Measurements from ENCODE around the gene EEF1AKMT2. TPM values are rescaled to one million over a fixed set of nuclear protein-coding genes. Genes with fewer than 3 reads are reported as not detected.

The EEF1AKMT2 gene
- total RNA-seq, 1 experiment from 2014 or later = 32.2 TPM

DNA sequence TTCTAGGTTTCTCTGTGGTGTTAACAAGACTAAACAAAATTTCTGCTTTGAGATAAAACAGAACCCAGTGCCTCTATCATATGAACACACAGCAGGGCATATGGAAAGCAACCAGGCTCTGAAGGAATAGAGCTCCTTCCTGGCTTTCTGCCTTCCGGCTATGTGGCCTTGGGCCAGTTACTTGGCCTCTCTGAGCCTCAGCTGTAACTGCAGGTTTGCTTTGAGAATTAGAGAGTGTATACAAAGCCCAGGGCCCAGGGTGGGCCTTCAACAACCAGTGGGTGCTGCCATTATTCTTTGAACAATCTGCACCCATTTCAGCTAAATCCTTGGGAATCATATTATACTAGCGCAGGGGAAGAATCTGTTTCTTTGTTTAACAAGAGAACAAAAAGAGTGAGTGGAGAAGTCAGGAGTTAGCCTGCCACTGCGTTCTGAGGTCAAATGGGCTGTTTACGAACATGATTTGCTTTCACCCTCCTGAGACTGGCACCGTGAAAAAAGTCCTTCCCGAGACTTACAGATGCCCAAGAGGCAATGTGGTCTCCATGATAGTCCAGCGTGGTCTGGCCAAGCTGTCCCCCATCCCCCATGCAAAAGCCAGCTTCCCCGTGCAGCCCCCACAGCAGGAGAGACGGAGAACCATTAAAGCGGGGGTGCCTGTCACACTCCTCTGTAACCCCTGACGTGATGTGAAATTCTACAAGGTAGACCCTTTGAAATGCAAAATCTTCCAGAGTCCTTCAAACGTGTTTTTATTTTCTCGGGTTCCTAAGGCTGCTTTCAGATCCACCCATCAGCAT lies 52.4 kb downstream of the EEF1AKMT2 start:
- Histone ChIP-seq H3K4me1 (ENCODE audit: insufficient read depth, low read length, poor library complexity, severe bottlenecking) (peaks cover 28% of the 10 kb centered on the region), H3K4me3 (ENCODE audit: low read depth, low read length, poor library complexity, severe bottlenecking) (no peak overlapping the region), H3K27me3 (replicated peaks; ENCODE audit: insufficient read depth, low read depth, low read length, poor library complexity) (no peaks in the 10 kb centered on the region), H3K27ac (ENCODE audit: low read depth, low read length, poor library complexity, severe bottlenecking) (no peak overlapping the region), H3K9me3 (ENCODE audit: low read depth, low read length, poor library complexity, severe bottlenecking) (no peaks in the 10 kb centered on the region), H3K36me3 (ENCODE audit: insufficient read depth, low read length, poor library complexity, severe bottlenecking) (no peaks in the 10 kb centered on the region)
- ChIA-PET POLR2A (ENCODE audit: low non-redundant PET) (no interaction called here), CTCF (no interaction called here)
- intact Hi-C loops (cut with micrococcal nuclease; ENCODE audit: unreplicated experiment) = no loop called here
- BruUV-seq (replicated peaks) = no TSS peak
- no peak for DNase-seq (ENCODE audit: low spot score)
- TF ChIP-seq EZH2 (IDR thresholded peaks at IDR 0.05; ENCODE audit: borderline replicate concordance, low read depth, low read length, poor library complexity, severe bottlenecking) = no peak
- TF ChIP-seq, protein P1, sequence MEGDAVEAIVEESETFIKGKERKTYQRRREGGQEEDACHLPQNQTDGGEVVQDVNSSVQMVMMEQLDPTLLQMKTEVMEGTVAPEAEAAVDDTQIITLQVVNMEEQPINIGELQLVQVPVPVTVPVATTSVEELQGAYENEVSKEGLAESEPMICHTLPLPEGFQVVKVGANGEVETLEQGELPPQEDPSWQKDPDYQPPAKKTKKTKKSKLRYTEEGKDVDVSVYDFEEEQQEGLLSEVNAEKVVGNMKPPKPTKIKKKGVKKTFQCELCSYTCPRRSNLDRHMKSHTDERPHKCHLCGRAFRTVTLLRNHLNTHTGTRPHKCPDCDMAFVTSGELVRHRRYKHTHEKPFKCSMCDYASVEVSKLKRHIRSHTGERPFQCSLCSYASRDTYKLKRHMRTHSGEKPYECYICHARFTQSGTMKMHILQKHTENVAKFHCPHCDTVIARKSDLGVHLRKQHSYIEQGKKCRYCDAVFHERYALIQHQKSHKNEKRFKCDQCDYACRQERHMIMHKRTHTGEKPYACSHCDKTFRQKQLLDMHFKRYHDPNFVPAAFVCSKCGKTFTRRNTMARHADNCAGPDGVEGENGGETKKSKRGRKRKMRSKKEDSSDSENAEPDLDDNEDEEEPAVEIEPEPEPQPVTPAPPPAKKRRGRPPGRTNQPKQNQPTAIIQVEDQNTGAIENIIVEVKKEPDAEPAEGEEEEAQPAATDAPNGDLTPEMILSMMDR (conservative IDR thresholded peaks at IDR 0.05; ENCODE audit: low read depth, low read length) = no peak

DNA sequence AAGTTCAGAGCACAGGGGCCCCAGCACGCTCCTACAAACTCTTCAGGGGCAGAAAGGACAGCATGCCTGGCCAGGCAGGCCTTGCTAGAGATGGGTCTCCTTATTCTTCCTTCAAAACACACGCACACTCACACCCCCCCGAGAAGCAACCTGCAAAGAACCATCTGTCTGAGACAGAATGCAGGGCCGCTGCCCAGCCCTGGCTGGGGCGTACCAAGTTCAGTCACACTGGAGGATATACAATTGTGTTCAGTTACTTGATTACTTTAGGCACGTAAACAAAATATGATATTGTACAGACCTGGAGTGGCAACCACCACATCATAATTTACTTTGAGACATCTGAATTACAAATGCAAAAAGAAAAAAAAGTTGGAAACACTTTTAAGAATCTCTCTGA lies 53.2 kb downstream of the EEF1AKMT2 start:
- ChIA-PET POLR2A (ENCODE audit: low non-redundant PET) (no interaction called here), CTCF (no interaction called here)
- no peak for DNase-seq (ENCODE audit: low spot score)
- H3K4me1 ChIP-seq (ENCODE audit: insufficient read depth, low read length, poor library complexity, severe bottlenecking) = peaks cover 28% of the 10 kb centered on the region
- intact Hi-C loops (cut with micrococcal nuclease; ENCODE audit: unreplicated experiment) = no loop called here
- no TSS peak for BruUV-seq (replicated peaks)
- no peaks in the 10 kb centered on the region for H3K9me3 ChIP-seq (ENCODE audit: low read depth, low read length, poor library complexity, severe bottlenecking)
- no peak overlapping the region for H3K27ac ChIP-seq (ENCODE audit: low read depth, low read length, poor library complexity, severe bottlenecking)
- no peaks in the 10 kb centered on the region for H3K36me3 ChIP-seq (ENCODE audit: insufficient read depth, low read length, poor library complexity, severe bottlenecking)
- H3K4me3 ChIP-seq (ENCODE audit: low read depth, low read length, poor library complexity, severe bottlenecking) = no peak overlapping the region
- no peaks in the 10 kb centered on the region for H3K27me3 ChIP-seq (replicated peaks; ENCODE audit: insufficient read depth, low read depth, low read length, poor library complexity)
- TF ChIP-seq EZH2 (IDR thresholded peaks at IDR 0.05; ENCODE audit: borderline replicate concordance, low read depth, low read length, poor library complexity, severe bottlenecking) = no peak
- TF ChIP-seq, protein P1 (conservative IDR thresholded peaks at IDR 0.05; ENCODE audit: low read depth, low read length) = no peak

DNA sequence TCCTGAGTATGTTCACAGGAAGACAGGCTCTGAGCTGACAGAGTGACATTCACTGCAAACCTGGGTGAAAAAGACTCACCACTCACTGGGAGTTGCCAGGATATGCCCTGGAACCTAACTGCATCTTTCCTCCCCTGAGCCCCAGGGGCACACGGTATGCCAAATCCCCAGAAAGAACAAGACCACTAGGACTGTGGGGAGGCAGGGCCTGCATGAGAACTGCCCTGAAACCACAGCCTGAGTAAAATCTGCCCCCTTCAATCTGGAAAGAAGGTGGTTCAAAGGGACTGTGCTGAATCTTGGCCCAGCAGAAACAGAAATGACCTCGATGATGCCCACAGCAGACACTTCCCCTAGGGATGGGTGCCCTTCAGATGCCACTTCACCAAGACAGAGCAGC lies 54.0 kb downstream of the EEF1AKMT2 start:
- no peak for DNase-seq (ENCODE audit: low spot score)
- Histone ChIP-seq H3K4me3 (ENCODE audit: low read depth, low read length, poor library complexity, severe bottlenecking) (no peak overlapping the region), H3K36me3 (ENCODE audit: insufficient read depth, low read length, poor library complexity, severe bottlenecking) (no peaks in the 10 kb centered on the region), H3K4me1 (ENCODE audit: insufficient read depth, low read length, poor library complexity, severe bottlenecking) (peaks cover 28% of the 10 kb centered on the region), H3K9me3 (ENCODE audit: low read depth, low read length, poor library complexity, severe bottlenecking) (no peaks in the 10 kb centered on the region), H3K27ac (ENCODE audit: low read depth, low read length, poor library complexity, severe bottlenecking) (no peak overlapping the region), H3K27me3 (replicated peaks; ENCODE audit: insufficient read depth, low read depth, low read length, poor library complexity) (no peaks in the 10 kb centered on the region)
- CTCF ChIA-PET = no interaction called here
- no TSS peak for BruUV-seq (replicated peaks)
- POLR2A ChIA-PET (ENCODE audit: low non-redundant PET) = no interaction called here
- intact Hi-C loops (cut with micrococcal nuclease; ENCODE audit: unreplicated experiment) = no loop called here
- TF ChIP-seq, protein P1 (conservative IDR thresholded peaks at IDR 0.05; ENCODE audit: low read depth, low read length) = no peak
- no peak for TF ChIP-seq EZH2 (IDR thresholded peaks at IDR 0.05; ENCODE audit: borderline replicate concordance, low read depth, low read length, poor library complexity, severe bottlenecking)
